Measurements from ENCODE around the gene FOXN1.

The FOXN1 gene

DNA sequence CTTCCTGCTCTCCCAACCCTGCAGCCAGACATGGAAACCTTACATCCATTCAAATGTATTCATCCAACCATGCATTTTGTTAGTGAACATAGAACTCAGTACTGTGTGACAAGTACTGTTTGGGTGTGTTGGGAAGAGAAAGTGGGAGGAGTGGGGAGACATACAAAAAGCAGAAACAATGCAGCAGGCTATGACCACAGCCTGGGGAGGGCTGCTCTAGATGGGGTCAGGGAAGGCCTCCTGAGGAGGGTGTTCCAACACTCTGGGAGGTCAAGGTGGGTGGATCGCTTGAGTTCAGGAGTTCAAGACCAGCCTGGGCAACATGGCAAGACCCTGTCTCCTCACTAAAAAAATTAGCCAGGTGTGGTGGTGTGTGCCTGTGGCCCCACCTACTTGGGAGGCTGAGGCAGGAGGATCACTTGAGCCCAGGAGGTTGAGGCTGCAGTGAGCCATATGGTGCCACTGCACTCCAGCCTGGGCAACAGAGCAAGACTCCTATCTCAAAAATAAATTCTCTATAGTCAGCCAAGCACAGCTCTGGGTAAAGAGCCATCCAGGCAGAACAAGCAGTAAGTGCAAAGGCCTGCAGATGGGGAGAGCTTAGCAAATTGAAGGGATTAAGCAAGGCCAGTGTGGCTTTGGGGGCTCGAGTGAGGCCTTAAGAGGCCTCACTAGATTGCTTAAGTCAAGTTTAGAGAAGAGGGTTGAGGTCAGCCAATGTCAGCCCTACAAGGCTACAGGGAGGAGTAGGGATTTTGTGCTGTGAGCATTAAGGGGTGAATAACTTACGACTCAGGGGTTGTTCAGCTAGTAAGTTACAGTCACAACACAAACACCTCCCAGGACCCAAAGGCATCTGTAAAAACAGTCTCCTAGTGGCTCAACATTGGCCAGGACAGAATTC lies 27.2 kb upstream of the FOXN1 start:
- no peak for DNase-seq (ENCODE audit: low read depth)

DNA sequence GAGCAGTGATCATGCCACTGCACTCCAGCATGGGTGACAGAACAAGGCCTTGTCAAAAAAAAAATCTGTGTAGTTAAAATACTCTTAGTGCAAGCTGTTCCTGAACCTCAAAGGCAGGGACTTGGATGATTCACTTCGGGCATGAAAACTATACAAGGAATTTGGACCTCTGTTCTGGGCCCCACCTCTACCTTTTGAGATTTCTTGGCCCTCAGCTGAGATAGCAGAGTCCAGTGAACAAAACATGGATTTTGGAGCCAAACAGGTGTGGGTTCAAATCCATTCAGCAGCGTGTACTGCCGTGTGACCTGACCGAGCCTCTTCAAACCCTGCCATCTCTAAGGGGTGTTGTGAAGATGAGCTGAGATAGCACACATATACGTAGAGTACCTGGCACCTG lies 25.9 kb upstream of the FOXN1 start:
- no peak for DNase-seq (ENCODE audit: low read depth)

GRCh38 chr17:28480799-28481571 lies 25.2 kb upstream of the FOXN1 start:
- no peak for DNase-seq (ENCODE audit: low read depth)

DNA sequence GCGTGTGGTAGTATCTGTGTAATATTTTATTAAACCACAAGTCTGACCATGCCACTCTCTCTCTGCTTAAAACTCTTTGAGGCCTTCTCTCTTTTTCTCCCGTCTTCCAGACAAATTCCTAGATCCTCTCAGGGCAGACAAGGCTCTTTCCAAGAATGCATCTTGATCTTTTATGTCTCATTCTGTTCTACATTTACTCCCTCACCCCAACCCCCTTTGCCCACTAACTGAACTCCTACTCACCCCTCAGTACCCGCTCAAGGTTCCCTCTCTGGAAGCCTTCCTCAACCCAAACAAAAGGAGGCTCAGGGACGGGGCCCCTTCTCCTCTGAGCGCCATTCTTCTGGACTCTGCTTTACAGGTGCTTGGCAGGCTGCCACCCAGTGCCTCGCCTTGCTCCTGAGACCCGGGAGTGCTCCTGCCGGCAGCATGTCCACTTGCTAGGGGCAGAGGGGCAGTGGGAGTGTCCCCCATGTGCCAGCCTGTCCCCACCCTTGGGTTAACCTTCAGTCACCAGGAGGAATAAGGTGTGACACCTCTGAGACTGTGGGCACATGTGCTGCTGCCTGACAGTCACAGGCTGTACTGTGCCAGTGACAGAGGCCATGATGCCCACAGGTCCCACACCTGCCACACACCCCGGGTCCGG lies 23.5 kb upstream of the FOXN1 start:
- no peak for DNase-seq (ENCODE audit: low read depth)

DNA sequence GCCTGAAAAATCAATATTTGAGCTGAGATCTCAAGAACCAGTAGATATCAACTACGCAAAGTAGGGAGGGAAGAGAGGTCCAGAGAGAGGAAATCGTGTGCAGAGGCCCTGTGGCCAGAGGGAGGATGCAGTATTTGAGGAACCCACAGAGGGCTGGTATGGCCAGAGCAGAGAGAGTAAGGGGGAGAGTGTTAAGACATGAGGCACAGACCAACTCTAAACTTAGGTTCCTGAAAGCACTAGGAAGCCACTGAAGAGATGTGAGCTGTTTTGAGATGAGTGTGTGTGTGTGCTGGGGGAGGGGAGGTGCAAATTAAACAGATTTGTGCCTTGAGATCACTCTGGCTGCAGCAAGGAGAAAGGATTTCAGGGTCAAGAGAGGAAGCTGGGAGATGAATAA lies 21.9 kb upstream of the FOXN1 start:
- DNase-seq (ENCODE audit: low read depth) = no peak

- DNase-seq (ENCODE audit: low read depth) = no peak
These were observed 21.1 kb upstream of the FOXN1 start for GRCh38 chr17:28485049-28485448.

GRCh38 chr17:28487881-28488532 lies 18.1 kb upstream of the FOXN1 start:
- no peak for DNase-seq (ENCODE audit: low read depth)

- no peak for DNase-seq (ENCODE audit: low read depth)
These were observed 17.4 kb upstream of the FOXN1 start for GRCh38 chr17:28488533-28489276.

- DNase-seq (ENCODE audit: low read depth) = no peak
These were observed 14.9 kb upstream of the FOXN1 start for GRCh38 chr17:28491286-28491685.

GRCh38 chr17:28491860-28492259 lies 14.3 kb upstream of the FOXN1 start:
- no peak for DNase-seq (ENCODE audit: low read depth)

- DNase-seq (ENCODE audit: low read depth) = no peak
These were observed 13.5 kb upstream of the FOXN1 start for GRCh38 chr17:28492352-28493310.

- no peak for DNase-seq (ENCODE audit: low read depth)
These were observed 12.7 kb upstream of the FOXN1 start for GRCh38 chr17:28493460-28493859.

- DNase-seq (ENCODE audit: low read depth) = peak; percentile 32
These were observed 11.5 kb upstream of the FOXN1 start for GRCh38 chr17:28494445-28495188.

- DNase-seq (ENCODE audit: low read depth) = no peak
These were observed 10.5 kb upstream of the FOXN1 start for GRCh38 chr17:28495635-28496034.

GRCh38 chr17:28497931-28498330 lies 8.2 kb upstream of the FOXN1 start:
- no peak for DNase-seq (ENCODE audit: low read depth)

DNA sequence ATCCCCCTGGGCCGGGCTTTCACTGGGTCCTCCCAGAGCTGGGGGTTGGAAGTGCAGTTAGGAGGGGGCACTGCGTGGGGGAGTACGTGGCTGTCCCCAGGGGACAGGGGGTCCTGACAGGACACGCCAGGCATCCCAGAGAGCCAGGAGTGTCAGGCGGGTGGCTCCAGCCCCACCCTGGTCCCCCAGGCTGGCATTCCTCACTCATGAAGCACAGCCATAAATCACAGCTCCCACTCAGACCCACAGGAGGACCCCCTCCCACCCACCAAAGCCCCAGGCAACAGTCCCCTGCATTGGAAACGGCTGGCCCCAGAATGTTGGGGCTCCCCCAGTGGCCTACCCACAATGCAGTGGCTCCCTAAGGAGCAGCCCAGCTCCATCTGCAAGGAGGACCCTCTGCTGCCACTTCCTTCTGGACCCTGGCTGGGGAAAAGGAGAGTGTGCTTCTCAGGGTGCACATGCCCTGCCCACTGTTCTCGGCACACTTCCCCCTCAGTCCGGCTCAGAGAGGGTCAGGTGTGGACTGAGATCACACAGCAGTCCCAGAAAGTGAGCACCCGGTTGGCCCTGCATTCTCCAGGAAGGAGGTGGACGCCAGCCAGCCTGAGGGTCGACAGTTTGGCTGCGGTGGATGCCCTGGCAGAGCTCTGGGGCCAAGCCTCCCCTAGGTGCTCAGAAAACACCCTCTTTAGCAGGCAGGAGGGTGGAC lies 7.3 kb upstream of the FOXN1 start:
- DNase-seq (ENCODE audit: low read depth) = no peak

DNA sequence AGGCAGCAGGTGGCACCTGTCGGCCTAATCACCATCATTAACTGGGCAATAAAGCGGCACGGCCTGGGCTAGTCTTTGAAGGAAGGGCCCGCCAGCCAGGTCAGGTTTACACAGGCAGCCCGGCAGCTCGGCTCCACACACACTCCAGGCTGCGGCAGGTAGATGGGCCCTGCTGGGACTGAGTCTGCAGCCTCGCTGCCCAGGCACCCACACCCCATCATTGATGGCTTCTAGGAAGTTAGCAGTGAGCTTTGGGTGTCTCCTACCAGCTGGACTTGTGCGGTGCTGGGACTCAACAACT lies 6.8 kb upstream of the FOXN1 start:
- DNase-seq (ENCODE audit: low read depth) = no peak

- no peak for DNase-seq (ENCODE audit: low read depth)
These were observed 6.3 kb upstream of the FOXN1 start for GRCh38 chr17:28499684-28500357.

Measured in fibroblast of gingiva (primary cell).